Measurements from ENCODE around the gene SPATC1L.
"Not testable (repeated sequence)": the region's sequence is repeated elsewhere in the genome, so short reads cannot be mapped to it uniquely, and the experiment has no call there.

SPATC1L gene

DNA sequence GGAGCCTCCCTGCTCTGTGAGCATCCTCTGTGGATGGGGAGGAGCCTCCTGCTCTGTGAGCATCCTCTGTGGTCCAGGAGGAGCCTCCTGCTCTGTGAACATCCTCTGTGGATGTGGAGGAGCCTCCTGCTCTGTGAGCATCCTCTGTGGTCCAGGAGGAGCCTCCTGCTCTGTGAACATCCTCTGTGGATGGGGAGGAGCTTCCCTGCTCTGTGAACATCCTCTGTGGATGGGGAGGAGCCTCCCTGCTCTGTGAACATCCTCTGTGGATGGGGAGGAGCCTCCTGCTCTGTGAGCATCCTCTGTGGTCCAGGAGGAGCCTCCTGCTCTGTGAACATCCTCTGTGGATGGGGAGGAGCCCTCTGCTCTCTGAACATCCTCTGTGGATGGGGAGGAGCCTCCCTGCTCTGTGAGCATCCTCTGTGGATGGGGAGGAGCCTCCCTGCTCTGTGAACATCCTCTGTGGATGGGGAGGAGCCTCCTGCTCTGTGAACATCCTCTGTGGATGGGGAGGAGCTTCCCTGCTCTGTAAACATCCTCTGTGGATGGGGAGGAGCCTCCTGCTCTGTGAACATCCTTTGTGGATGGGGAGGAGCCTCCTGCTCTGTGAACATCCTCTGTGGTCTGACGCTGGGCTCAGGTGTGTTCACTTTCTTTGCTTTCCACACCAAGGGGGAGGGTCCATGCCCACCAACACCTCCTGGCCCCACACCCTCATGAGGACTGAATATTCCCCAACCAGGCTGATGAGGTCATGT lies 13.6 kb downstream of the SPATC1L start:
- in situ Hi-C loops (cut with MboI; ENCODE audit: low pct_unique_long_range_greater_than_20kb, low sequenced_read_pairs); DNase-seq: not testable (repeated sequence)

GRCh38 chr21:46168659-46169386 lies 15.4 kb downstream of the SPATC1L start:
- DNase-seq: no peak
- in situ Hi-C loops (cut with MboI; ENCODE audit: low pct_unique_long_range_greater_than_20kb, low sequenced_read_pairs): no loop called here

GRCh38 chr21:46168238-46168637 lies 16.0 kb downstream of the SPATC1L start:
- in situ Hi-C loops (cut with MboI; ENCODE audit: low pct_unique_long_range_greater_than_20kb, low sequenced_read_pairs): no loop called here
- no peak for DNase-seq

DNA sequence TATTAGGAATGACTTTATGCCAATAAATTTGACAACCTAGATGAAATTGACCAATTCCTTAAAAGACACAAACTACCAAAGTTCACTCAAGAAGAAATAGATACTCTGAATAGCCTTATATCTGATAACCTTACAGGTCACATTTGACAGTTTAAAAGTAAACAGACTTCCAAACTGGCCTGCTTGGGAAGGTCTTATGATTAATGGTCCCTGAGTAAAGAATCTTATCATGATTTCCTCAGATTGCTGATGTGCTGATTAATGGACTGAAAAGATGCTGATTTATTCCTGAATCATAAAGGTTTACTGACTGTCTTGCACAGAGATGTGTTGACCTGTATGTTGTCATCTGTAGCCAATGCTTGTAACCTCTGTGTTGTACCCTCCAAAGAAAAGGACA lies 19.2 kb downstream of the SPATC1L start:
- DNase-seq: no peak
- in situ Hi-C loops (cut with MboI; ENCODE audit: low pct_unique_long_range_greater_than_20kb, low sequenced_read_pairs): no loop called here

- in situ Hi-C loops (cut with MboI; ENCODE audit: low pct_unique_long_range_greater_than_20kb, low sequenced_read_pairs): no loop called here
- no peak for DNase-seq
These were observed 20.9 kb downstream of the SPATC1L start for GRCh38 chr21:46163380-46163779.

DNA sequence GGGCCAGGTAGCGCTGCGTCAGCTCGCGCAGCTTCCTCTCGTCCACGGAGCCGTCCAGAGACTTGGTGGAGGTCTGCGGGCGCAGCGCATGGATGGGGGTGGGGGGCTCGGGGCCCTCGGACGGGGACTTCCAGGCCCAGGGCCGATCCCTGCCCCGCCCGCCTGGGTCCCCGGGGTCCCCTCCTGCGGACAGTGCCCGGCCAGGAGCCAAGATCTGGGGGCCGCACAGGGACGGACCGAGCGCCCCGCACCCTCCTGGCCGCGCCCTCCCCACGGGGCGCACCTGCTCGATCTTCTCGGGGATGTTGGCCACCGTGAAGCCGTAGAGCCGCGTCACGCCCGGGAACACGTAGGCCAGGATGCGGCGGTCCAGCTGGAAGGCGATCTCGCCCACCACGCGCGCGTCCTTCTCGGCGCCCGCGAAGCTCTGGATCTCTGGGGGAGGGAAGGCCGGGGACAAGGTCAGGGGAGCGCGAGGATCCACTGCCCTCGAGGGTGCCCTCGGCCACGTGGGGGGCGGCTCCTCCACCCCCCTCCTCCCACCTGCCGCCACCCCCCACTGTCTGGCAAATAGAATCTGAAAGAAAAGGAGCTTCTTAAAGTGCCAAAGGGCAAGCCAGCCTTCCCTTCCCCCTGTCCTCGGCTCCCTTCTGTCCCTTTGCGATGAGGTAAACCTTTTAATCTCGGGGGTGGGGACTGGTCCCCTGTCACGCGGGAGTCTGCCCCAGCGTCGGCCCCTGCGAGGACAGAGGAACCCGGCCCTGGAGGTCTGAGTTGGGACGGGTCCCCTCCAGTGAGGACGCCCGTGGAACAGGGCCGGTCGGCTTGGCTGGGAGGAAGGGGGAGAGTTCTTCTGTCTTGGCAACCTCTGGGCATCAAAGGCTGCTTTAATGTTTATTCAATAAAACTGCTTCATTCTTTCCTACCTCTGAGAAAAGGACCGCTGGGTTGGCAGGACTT lies 22.3 kb downstream of the SPATC1L start:
- in situ Hi-C loops (cut with MboI; ENCODE audit: low pct_unique_long_range_greater_than_20kb, low sequenced_read_pairs): no loop called here
- DNase-seq: no peak

GRCh38 chr21:46160907-46161632 lies 23.2 kb downstream of the SPATC1L start:
- in situ Hi-C loops (cut with MboI; ENCODE audit: low pct_unique_long_range_greater_than_20kb, low sequenced_read_pairs): no loop called here
- no peak for DNase-seq

GRCh38 chr21:46160657-46160906 lies 23.7 kb downstream of the SPATC1L start:
- in situ Hi-C loops (cut with MboI; ENCODE audit: low pct_unique_long_range_greater_than_20kb, low sequenced_read_pairs): no loop called here
- DNase-seq: no peak

DNA sequence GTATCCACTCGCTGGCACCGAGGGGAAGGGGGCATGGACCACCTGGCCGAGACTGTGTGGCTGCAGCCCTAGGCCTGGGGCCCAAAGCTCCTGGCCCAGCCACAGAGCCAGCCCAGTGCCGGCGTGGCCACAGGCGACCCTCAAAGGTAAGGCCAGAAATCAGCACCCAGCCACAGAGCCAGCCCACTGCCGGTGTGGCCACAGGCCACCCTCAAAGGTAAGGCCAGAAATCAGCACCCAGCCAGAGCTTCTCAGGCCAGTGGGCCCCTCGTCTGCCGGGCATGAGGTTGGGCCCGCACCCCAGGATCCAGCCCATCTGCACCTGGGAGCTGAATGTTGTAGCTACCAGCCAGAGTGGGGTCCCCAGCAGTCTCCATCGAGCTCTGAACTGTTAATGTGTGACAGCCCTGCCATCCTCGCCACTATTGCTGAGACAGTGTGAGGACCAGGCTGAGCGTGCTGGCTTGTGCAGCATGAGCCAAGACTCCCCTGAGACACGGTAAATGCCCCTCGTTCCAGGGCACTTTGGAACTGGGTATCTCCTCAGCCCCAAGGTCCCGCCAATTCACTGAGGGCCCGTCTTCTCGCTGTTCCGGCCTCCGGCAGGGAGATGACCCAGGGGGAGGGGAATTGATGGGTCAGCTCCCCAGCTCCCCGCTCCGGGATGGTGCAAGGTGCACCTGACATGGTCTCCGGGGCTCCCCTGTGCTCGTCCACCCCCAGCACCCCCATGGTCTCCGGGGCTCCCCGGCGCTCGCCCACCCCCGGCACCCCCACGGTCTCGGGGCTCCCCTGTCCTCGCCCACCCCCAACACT lies 24.2 kb downstream of the SPATC1L start:
- in situ Hi-C loops (cut with MboI; ENCODE audit: low pct_unique_long_range_greater_than_20kb, low sequenced_read_pairs): no loop called here
- no peak for DNase-seq

DNA sequence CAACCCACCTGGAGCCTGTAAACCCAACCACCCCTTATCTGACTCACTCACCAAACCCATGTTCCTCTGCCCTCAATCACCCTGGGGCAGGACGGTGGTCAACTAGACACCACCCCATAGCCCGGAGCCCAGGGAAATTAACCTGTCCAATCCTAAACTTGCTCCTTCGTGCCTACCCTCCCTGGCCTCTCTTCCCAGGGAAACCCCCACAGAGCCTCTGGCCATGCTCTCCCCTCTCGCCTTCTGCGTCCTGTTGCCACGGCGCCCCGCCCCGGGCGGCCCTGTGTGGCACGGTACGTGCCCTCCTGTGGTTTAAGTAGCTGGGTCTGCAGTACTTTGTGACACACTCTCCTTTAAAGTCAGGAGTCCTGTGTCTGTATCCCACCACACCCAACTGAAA lies 24.9 kb downstream of the SPATC1L start:
- no peak for DNase-seq
- in situ Hi-C loops (cut with MboI; ENCODE audit: low pct_unique_long_range_greater_than_20kb, low sequenced_read_pairs): no loop called here

DNA sequence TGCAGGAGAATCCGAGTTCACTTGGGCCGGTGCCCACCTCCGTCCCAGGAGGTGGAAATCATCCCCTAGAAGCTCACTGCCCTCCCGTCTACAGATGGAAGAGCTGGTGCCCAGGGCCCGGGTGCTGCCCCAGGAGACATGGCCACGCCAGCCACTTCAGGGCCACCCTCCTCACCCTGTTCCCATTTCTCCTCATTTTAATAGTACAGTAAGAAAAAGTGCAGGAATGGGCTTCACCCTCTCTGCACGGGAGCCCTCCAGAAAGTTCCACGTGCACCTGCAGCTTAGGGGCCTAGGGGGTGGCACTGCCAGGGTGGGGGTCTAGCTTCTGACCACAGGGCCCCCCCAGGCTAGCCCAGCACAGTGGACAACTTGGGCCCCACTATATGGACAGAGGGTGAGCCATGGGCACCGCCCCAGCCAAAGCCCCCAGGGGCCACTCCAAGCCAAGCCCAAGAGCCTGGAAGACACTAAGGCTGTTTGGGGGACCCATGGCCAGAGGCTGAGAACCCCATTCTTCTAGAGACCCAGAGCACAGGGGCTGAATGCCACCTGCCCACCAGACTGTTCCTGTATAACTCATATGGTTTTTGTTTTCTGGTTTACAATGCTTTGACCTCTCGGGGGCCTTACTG lies 25.5 kb downstream of the SPATC1L start:
- in situ Hi-C loops (cut with MboI; ENCODE audit: low pct_unique_long_range_greater_than_20kb, low sequenced_read_pairs): no loop called here
- DNase-seq: no peak

DNA sequence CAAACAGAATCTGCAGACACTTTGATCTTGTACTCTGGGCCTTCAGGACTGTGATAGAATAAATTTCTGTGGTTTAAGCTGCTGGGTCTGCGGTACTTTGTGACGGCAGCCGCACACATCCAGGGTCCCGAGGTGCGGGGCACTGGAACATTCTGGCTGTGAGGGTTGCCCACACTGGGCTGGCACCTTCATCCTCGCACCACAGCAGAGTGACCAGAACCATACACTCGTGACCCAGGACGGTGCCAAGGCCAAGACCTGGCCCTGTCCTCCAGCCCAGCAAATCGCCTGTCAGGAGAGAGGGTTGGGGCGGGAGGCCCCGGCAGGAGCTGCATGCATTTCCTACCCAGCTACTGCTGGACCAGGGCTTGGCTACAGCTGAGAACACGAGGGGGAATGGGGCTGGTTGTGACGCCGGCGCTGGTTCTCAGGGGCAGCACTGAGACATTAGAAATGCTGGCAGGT lies 26.2 kb downstream of the SPATC1L start:
- DNase-seq: no peak
- in situ Hi-C loops (cut with MboI; ENCODE audit: low pct_unique_long_range_greater_than_20kb, low sequenced_read_pairs): no loop called here

GRCh38 chr21:46157396-46157986 lies 26.8 kb downstream of the SPATC1L start:
- in situ Hi-C loops (cut with MboI; ENCODE audit: low pct_unique_long_range_greater_than_20kb, low sequenced_read_pairs): no loop called here
- DNase-seq: no peak

DNA sequence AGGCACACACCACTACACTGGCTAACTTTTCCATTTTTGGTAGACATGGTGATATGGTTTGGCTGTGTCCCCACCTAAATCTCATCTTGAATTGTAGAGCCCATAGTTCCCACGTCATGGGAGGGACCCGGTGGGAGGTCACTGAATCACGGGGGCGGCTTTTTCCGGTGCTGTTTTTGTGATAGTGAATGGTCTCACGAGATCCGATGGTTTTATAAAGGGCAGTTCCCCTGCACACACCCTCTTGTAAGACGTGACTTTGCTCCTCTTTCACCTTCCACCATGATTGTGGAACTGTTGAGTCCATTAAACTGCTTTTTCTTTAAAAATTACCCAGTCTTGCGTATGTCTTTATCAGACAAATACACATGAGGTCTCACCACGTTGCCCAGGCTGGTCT lies 27.6 kb downstream of the SPATC1L start:
- in situ Hi-C loops (cut with MboI; ENCODE audit: low pct_unique_long_range_greater_than_20kb, low sequenced_read_pairs): no loop called here
- DNase-seq: no peak

DNA sequence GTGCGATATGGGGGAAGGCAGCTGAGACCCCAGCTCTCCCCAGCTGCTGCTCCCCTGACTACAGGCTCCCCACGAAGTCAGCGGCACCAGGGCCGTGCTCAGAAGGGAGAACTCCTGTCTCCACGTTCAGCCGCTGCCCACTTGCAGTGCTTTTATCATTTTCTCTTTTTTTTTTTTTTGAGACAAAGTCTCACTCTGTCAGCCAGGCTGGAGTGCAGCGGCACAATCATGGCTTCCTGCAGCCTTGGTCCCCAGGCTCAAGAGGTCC lies 27.9 kb downstream of the SPATC1L start:
- no peak for DNase-seq
- in situ Hi-C loops (cut with MboI; ENCODE audit: low pct_unique_long_range_greater_than_20kb, low sequenced_read_pairs): no loop called here

- in situ Hi-C loops (cut with MboI; ENCODE audit: low pct_unique_long_range_greater_than_20kb, low sequenced_read_pairs): no loop called here
- no peak for DNase-seq
These were observed 28.5 kb downstream of the SPATC1L start, which contains the start of gene FTCD for GRCh38 chr21:46155514-46156377. Gene FTCD, minus strand, starts transcription at chr21:46155579. Its CDS starts 56 bp downstream, at chr21:46155523.

DNA sequence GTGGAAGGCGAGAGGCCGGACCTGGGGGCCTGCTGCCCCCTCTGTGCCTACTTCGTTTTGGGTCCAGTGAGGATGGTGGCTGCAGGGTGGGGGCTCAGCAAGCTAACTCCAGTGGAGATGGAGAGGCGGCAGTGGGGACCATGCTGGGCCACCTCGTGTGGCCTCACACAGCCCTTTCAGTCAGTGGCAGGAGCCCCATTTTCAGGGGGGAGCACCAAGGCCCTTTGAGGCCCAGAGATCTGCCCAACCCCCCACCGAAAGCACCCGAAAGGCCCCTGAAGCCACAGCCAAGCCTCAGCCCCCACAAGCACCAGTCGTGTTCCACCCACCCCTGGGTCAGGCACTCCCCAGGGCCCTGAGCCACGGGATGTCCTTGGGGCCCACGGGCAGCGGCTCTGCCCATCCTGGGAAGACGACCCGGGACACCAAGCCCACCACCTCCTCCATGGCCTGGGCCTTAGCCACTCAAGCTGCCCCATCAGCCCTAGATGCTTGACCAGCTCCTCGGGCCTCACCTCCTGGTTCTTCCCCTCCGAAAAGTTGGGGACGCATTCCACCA lies 29.2 kb downstream of the SPATC1L start:
- in situ Hi-C loops (cut with MboI; ENCODE audit: low pct_unique_long_range_greater_than_20kb, low sequenced_read_pairs): no loop called here
- DNase-seq: no peak
